GM21786 (cell line): Measurements from ENCODE around the gene NEURL1B.
"Not testable (repeated sequence)": the region's sequence is repeated elsewhere in the genome, so short reads cannot be mapped to it uniquely, and the experiment has no call there.

Experiments
- ATAC-seq: cut with Tn5 transposase; IDR thresholded peaks from one replicate; pipeline ENCODE4 v1.9.1; 2021; ENCODE audit not compliant: unreplicated experiment

Gene NEURL1B

DNA sequence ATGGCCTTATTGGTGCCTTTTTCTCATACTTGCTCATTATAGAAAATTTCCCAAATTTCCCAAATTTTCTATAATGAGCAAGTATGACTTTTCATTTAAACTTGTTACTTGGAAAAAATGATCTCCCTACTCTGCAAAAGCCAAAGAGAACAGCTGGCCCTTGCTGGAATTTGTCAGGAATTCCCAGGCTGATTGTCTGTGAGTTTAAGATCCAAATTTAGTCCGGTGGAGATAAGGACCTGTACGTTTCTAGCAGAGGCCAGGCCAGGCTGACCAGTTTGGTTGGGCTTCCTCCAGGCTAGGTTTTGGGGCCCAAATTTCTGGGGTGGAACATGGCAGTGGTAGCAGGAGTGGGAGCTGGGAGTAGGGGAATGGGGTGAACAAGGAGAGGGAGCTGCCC, 51.9 kb downstream of the NEURL1B start:
- no peak for ATAC-seq

DNA sequence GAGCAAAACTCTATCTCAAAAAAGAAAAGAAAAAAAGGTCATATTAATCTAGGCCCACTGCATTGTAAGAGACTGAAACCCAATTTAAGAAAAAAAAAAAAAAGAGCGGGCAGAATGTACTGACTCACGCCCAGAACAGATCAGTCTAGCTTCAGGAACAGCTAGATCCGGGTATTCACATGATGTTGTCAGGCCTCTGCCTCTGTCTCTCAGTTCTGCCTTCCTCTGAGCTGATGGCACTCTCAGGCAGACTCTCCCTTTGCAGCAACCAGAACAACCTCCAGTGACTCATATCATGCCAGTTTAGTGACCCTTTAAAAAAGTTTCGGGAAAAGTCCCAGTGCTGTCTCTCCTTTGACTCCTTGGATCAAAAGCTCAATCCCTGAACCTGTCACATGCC, 53.0 kb downstream of the NEURL1B start:
- ATAC-seq = no peak

DNA sequence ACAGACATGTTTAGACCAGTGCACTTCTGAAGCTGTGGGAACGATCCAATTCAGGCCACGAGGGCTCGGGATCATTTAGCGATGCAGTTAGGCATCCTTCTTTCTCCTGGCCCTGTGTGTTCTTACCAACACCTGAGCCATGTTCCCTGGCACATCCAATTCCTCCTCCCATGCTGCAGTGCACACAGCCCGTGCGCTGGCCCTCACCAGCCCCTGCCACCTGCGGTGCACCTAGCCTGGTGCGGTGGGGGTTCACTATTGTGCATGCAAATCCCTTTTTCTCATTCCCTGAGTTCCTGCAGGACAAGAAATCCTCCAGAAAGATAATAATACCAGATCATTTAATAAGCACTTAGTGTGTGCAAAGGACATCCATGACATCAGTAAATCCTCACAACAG, 53.5 kb downstream of the NEURL1B start:
- no peak for ATAC-seq

DNA sequence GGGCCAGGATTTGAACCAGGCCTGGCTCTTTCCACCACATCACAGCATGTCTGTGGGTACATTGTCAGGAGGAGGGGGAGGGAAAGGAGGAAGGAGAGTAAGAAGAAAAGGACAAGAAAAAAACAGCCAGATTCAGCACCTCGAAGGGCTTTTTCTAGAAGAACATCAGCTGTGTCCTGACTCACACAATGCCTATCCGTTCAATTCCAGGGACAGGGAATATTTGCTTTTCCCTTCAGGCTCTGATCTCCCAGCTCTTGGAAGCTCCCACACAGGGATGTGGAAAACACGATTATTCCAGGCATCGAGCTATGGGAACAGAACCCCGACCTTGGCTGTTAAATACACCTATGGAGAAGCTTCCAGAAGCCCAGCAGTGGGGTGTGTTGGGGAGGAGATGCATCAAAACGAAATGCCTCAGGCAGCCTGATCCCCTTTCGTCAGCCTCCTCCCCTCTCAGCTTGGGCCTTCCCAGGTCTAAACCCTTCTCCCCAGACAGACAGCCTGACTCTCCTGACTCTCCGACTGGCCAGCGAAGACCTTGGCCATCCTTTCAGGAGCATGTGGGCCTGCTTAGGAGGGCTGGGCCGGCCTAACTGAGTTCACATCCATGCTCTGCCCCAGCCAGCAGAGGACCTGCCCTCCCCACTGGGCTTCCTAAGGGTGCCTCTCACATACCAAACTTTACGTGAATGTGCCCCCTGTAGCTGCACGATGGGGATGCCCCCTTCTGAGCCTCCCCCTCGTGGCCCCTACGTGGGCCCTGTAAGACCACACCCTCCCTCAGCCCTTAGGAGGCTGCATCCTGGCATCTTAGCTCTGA, 54.4 kb downstream of the NEURL1B start:
- no peak for ATAC-seq

DNA sequence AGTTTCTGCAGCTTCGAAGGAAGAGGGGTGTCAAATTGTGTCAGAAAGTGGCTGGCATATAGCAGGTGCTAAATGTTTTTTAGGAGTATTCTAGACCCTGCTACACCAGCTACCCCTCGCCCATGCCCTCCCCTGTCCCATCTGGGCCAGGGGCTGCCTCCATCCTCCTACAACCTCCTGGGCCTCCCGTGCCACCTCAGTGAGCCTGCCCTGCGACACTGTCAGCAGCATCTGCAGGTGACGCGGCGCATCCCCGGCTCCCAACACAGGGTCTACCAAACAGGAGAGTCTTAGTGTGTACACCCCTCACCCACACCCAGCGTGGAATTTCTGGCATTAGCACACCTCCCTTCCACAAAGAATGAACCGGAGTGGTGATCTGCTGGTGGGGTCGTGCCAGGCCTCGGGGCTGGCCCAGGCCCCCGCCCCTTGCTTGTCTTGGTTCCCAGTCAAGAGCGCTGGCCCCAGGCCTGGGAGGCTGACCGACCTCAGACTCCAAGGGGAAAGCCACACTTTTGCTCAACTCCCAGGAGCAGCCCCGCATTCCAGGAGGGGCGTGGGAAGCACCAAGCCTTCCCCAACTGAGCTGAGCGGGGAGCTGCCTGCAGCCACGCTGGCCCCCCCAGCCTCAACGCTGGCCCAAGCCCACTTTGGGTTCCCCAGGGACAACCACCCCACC, 55.2 kb downstream of the NEURL1B start:
- ATAC-seq = no peak

DNA sequence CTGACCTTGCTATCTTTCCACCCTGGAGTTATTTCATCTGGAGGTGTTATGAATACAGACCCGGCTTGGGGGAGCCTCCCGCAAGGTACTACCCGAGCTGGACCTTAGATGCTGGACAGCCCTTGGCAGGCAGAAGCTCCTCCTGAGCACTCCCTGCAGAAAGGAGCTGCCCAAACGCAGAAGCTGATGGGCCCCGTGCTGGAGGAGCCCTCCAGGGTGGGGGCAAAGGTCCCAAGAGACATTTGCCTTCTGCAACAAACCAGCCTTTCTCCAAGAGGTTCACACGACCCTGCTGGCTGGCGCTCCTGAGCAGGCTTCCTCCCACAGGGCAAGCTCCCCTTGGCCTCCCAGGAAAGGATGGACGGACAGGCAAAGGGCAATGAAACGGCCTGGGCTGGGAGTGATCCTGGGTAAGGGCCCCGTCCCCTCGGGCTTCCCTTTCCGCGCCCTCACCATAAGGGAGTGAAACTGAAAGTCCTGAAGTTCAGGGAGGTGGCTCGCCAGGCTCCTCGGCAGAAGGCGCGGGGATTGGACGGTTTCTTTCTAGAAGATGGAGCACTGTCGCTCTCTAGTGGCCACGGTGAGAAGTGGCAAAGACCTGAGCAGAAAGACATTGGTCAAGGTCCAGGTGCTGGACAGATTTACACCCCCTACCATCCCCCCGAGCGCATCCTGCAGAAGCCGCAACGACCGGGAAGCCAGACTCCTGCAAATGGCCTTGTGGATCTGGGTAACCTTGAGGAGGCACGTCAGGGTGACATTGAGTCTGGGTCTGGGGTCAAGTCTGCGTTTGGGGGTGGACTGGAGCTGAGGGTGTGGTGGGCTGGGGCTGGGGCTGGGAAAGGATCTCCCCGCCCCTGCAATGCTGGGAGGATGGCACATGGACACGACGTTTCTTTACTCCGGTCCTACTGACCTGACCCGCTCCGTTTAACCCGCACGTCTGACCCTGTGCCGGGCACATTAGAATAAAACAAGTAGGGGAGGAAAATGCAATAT, 56.4 kb downstream of the NEURL1B start:
- peak; percentile 77 for ATAC-seq

DNA sequence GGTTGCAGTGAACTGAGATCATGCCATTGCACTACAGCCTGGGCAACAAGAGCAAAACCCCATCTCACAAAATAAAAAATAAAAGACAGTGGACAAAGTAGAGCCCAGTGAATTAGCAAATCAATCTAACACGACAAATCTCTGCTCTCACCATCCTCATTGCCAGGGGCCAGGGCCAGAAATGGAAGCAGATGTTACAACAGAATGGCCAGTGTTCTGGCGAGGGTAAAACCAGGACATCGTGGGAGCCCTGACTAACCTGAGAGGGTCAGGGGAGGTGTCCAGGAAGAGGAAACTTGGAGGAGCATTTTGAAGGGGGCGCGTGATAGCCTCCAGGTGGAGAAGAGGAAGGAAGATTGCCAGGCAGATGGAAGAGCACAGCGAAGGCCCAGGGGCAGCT, 58.4 kb downstream of the NEURL1B start:
- ATAC-seq = no peak

DNA sequence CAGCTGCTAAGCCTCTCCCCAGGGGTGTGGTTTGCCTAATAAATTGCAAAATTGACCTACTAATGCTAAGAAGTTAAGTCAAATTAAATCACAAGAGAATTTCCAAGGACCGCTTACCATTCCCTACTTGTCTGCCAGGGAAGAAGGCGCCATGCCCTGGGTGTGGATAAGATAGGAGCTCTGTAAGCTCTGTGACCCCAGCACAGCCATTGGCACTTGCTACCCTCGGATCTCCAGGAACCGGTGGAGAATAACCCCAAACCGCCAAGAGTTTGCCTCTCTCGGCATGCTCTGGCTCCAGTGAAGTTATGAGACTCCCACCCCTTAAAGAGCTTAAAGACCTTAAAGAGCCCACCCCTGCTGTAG, 58.9 kb downstream of the NEURL1B start:
- no peak for ATAC-seq

DNA sequence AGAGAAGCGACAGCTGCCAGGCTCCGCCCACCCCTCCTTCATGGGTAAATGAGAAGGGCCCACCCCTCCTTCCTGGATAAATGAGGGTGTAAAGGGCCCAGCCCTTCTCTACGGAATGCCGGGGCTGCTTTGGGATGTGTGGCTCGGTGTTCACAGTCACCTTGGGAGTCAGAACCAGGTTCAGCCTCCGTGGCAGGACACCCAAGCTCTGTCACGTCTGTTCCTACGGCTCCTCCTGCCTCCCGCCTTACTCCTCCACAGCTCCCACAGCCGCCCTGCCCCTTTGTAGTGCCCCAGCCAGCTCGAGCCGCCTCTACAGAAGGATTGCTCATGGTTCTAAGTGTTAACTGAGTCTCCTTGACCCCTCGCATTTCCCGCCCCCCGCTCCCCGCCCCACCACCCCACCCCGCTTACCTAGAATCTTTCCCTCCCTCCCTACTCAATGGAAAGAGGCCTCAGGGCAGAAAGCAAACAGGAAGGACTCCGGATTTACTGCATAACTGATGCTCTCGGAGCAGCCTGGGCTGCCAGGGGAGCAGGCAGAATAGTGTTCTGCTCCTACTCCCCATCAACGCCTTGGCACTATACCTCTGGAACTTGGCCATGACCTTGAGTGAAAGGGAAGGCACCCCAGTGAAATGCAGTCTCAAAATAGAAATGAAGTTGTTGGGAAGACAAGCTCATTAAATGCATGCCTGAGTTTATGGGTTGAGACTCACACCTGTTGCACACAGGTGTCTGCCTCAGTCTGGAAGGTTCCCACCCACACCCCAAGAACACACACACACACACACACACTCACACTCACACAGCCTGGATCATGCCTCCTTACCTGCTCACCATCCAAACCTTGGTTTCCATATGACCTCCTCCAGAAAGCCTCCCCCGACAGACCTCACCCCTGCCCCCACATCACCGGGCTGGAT, 59.6 kb downstream of the NEURL1B start:
- ATAC-seq = no peak

DNA sequence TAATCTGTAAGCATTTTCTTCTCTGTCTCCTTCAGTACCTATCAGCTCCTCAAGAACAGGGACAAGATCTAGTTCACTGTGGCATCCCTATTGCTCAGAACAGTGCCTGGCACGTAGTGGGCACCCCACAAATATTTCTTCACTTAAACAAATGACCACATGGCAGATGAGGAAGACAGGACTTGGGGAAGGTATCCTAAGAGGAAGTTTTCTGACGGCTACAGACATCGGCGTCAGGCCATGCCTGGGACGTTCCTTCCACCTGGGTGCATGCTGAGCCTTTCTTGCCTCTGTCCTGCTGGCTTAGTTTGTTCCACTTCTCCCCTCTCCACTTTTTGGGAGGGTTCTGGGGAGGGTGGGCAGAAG, 60.2 kb downstream of the NEURL1B start:
- no peak for ATAC-seq

DNA sequence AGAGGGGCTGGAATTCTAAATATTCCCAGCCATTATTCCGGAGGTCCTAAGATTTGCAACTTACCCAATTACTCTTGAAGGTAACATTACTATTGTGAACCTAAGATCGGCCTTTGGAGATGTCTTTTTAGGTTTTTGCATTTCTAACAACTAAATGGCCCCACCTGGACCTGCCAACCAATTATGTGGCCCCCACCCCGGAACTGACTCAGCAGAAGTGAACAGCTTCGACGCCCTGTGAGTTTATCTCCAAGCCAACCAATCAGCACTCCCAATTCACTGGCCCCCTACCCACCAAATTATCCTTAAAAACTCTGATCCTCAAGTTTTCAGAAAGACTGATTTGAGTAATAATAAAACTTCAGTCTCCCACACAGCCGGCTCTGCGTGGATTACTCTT, 62.9 kb downstream of the NEURL1B start:
- ATAC-seq = no peak

DNA sequence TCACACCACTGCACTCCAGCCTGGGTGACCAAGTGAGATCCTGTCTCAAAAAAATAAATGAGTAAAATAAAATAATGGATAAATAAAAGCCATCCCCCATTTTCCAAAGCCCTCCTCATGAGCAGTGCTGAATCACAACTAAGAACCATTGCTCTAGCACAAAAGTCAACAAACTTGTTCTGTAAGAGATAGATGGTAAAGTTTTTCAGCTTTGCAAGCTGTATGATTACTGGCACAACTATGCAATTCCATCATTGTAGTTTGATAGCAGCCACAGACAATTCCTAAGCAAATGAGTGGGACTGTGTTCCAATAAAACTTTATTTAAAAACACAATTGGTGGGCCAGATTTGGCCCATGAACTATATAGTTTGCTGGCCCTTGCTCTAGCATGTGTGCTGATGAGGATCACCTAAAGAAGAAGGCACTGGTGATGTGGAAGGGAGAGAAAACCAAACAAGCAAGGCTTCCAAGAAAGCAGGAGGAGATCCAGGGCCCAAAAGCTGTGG, 64.6 kb downstream of the NEURL1B start:
- ATAC-seq = no peak

DNA sequence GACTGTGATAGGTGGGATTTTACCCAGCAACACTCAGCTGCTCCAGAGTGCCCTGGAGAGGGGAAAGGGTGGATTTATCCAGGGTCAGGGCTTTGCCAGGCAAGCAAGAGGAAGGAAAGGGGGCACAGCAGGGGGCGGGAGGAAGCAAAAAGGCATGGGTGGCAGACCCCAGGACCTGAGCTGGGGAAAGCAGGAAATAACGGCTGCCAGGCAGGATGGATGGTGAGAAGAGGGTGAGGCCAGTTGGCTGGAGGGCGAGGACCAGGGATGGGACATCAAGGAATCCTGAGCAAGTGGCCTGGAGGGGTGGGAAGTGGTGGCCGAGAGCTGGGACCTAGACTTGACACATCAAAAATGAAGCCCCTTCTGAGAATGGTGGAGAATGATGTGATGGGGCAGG, 65.7 kb downstream of the NEURL1B start:
- no peak for ATAC-seq

DNA sequence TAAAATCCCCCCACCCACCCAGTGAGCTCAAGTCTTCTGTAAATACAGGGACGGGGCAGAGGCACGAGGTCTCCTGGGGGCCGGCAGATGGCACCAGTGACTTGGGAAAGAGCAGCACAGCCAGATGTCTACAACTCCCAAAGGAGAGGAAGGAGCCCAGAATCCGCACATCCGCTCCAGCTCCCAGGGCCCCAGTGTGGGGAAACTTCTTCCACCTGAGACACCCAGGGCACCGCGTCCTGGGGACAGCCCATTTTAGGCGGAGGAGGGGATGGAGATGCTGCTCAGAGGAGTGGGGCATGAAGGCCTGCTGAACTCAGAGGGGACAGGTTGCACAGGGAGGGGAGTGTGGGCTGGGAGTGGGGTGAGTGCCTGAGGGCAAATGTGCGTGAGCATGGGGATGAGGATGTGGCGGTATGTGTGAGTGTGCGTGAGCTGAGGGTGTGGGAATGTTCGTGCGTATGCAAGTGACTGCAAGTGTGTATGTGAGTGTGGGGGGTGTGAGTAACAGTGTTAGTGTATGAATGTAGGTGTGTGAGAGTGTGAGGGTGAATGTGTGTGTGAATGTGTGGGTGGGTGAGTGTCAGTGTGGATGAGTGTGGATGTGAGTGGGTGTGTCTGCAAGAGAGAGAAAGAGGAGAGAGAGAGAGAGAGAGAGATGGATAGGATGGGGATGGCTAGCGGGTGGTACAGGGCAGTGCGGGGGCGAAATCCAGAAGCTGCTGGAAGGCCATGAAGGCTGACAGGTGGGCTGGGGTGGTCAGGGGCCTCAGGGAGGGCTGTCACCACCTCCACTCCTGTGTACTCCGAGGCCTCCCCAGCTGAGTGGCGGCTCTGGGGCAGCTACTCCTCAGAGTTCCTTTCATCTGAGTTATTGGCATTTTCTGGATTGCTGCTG, 66.5 kb downstream of the NEURL1B start:
- ATAC-seq = no peak

DNA sequence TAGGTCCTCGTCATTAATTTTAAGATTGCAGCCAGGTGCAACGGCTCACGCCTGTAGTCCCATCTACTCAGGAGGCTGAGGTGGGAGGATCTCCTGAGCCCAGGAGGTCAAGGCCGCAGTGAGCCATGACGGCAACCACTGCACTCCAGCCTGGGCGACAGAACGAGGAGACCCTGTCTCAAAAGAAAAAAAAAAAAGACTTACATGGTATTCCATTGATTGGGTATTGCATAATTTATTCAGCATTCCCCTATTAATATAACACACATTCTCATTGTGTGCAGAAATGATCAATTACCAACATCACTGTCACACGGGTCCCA, 67.1 kb downstream of the NEURL1B start:
- ATAC-seq = no peak

DNA sequence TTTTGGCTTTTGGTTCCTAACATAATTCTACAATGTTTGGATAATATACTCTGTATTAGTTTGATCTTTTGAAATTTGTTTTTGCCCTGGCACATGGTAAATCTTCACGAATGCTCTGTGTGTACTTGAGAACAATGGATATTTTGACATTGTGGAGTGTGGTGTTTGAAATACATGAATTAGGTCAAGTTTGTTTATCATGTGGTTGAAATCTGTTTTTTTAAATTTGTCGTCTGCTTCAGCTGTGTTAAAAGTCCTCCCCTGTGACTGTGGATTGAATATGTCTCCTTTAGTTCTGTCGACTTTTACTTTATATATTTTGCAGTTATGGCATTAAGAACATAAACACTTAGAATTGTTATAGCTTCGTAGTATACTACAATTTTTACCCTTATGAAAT, 69.6 kb downstream of the NEURL1B start:
- ATAC-seq = no peak

DNA sequence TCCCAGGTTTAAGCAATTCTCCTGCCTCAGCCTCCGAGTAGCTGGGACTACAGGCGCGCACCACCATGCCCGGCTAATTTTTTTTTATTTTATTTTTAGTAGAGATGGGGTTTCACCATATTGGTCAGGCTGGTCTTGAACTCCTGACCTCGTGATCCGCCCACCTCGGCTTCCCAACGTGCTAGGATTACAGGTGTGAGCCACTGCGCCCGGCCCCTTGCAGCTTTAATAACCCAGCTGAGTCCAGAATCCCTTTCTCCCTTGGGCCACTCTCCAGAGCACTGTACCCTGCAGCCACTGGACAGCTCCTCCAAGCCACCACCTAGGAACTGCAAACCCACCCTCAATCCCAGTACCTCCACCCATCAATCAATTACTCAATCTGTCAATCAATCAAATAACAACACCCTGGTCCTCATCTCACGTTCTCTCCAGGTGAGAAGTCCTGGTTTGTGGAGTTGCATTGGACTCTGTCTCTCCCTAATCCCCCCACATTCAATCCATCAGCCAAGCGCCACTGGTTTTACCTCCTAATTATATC, 70.3 kb downstream of the NEURL1B start:
- not testable (repeated sequence) for ATAC-seq

DNA sequence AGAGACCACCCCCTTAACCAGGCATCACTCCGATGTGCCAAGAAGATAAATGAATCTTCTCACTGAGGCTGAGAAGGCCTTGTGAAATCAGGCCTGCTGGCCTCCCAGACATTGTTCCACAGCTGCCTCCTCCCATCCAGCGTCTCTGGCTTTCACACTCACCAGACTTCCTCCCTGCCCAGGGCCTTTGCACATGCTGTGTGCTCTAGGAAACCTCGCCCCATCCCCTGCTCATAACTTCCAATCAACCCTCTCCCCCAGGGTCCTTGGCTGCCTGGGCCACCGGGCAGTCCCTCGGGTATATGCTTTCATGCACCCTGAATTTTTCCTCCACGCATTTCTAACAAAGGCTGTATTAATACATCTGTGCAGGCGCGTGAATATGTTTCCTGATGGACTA, 71.5 kb downstream of the NEURL1B start:
- ATAC-seq = no peak

DNA sequence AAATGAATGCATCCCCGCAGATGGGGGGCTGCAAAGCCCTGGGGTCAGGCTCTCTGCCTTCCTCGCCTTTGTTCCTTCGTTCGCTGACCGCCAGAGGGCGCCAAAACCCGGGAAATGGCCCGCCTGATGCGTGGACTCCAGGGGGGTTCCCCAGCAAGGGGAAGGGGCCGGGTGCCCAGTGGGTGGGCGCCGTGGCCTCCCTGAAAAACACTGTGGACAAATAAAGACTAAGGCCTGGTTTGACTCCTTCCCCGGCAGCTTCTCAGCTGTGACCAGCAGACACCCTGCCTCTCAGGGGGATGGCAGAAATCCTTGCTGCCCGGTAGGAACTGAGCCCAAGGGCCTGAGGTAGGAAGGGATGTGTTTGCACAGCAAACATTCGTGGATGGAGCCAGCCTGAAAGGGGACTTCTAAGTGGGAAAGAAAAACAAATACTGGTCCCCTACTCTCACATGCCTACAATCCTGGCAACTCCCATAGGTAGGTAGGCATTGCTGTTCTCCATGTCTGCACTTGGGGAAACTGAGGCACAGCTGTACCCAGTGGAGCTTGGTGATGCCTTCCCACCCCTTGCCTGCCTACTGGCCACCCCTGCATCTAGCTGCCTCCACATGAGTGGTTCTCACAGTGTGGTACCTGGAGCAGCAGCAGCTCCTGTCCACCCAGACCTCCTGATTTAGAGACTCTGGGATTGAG, 72.2 kb downstream of the NEURL1B start:
- ATAC-seq = no peak
